ENCODE results near the gene SPOCK1.

The SPOCK1 gene

GRCh38 chr5:137254119-137255090 lies 244.7 kb downstream of the SPOCK1 start:
- H3K27ac ChIP-seq (ENCODE audit: low read depth, low read length), result no peak overlapping the region
- no peak overlapping the region for H3K4me3 ChIP-seq (ENCODE audit: low read depth in 1 of 2, low read length in 2 of 2)

GRCh38 chr5:137252512-137252911 lies 246.6 kb downstream of the SPOCK1 start:
- no peak overlapping the region for H3K27ac ChIP-seq (ENCODE audit: low read depth, low read length)

More at GRCh38 chr5:137254119-137255090, 244.7 kb downstream of the SPOCK1 start:
- H3K27me3 ChIP-seq (ENCODE audit: control insufficient read depth in 1 of 2, insufficient read depth in 2 of 2, low read length in 2 of 2), result no peaks in the 10 kb centered on the region
- H3K36me3 ChIP-seq (ENCODE audit: control insufficient read depth in 1 of 2, insufficient read depth in 2 of 2, low read length in 2 of 2), result no peaks in the 10 kb centered on the region
- H3K9ac ChIP-seq (ENCODE audit: low read depth in 1 of 2, low read length in 2 of 2), result no peak overlapping the region
- H3K9me3 ChIP-seq (ENCODE audit: control insufficient read depth in 1 of 2, low read length in 2 of 2), result no peaks in the 10 kb centered on the region
- H3K4me1 ChIP-seq (ENCODE audit: control insufficient read depth in 1 of 2, insufficient read depth in 2 of 2, low read length in 2 of 2), result no peaks in the 10 kb centered on the region

GRCh38 chr5:137250421-137250820 lies 248.7 kb downstream of the SPOCK1 start:
- Histone ChIP-seq H3K27ac (ENCODE audit: low read depth, low read length) (no peak overlapping the region), H3K9ac (ENCODE audit: low read depth in 1 of 2, low read length in 2 of 2) (no peak overlapping the region), H3K27me3 (ENCODE audit: control insufficient read depth in 1 of 2, insufficient read depth in 2 of 2, low read length in 2 of 2) (no peaks in the 10 kb centered on the region), H3K9me3 (ENCODE audit: control insufficient read depth in 1 of 2, low read length in 2 of 2) (no peaks in the 10 kb centered on the region), H3K4me1 (ENCODE audit: control insufficient read depth in 1 of 2, insufficient read depth in 2 of 2, low read length in 2 of 2) (no peaks in the 10 kb centered on the region), H3K4me3 (ENCODE audit: low read depth in 1 of 2, low read length in 2 of 2) (no peak overlapping the region), H3K36me3 (ENCODE audit: control insufficient read depth in 1 of 2, insufficient read depth in 2 of 2, low read length in 2 of 2) (no peaks in the 10 kb centered on the region)

More at GRCh38 chr5:137252512-137252911, 246.6 kb downstream of the SPOCK1 start:
- Histone ChIP-seq H3K4me3 (ENCODE audit: low read depth in 1 of 2, low read length in 2 of 2) (no peak overlapping the region), H3K4me1 (ENCODE audit: control insufficient read depth in 1 of 2, insufficient read depth in 2 of 2, low read length in 2 of 2) (no peaks in the 10 kb centered on the region), H3K9me3 (ENCODE audit: control insufficient read depth in 1 of 2, low read length in 2 of 2) (no peaks in the 10 kb centered on the region), H3K36me3 (ENCODE audit: control insufficient read depth in 1 of 2, insufficient read depth in 2 of 2, low read length in 2 of 2) (no peaks in the 10 kb centered on the region), H3K27me3 (ENCODE audit: control insufficient read depth in 1 of 2, insufficient read depth in 2 of 2, low read length in 2 of 2) (no peaks in the 10 kb centered on the region), H3K9ac (ENCODE audit: low read depth in 1 of 2, low read length in 2 of 2) (no peak overlapping the region)

- no peaks in the 10 kb centered on the region for H3K4me1 ChIP-seq (ENCODE audit: control insufficient read depth in 1 of 2, insufficient read depth in 2 of 2, low read length in 2 of 2)
- no peak overlapping the region for H3K27ac ChIP-seq (ENCODE audit: low read depth, low read length)
- H3K4me3 ChIP-seq (ENCODE audit: low read depth in 1 of 2, low read length in 2 of 2), result no peak overlapping the region
- H3K9me3 ChIP-seq (ENCODE audit: control insufficient read depth in 1 of 2, low read length in 2 of 2), result no peaks in the 10 kb centered on the region
- H3K27me3 ChIP-seq (ENCODE audit: control insufficient read depth in 1 of 2, insufficient read depth in 2 of 2, low read length in 2 of 2), result no peaks in the 10 kb centered on the region
- no peaks in the 10 kb centered on the region for H3K36me3 ChIP-seq (ENCODE audit: control insufficient read depth in 1 of 2, insufficient read depth in 2 of 2, low read length in 2 of 2)
- no peak overlapping the region for H3K9ac ChIP-seq (ENCODE audit: low read depth in 1 of 2, low read length in 2 of 2)
Observed at GRCh38 chr5:137248527-137248926, 250.6 kb downstream of the SPOCK1 start.

GRCh38 chr5:137245438-137245837 lies 253.7 kb downstream of the SPOCK1 start:
- no peaks in the 10 kb centered on the region for H3K36me3 ChIP-seq (ENCODE audit: control insufficient read depth in 1 of 2, insufficient read depth in 2 of 2, low read length in 2 of 2)
- no peaks in the 10 kb centered on the region for H3K9me3 ChIP-seq (ENCODE audit: control insufficient read depth in 1 of 2, low read length in 2 of 2)
- H3K27ac ChIP-seq (ENCODE audit: low read depth, low read length), result no peak overlapping the region
- H3K4me3 ChIP-seq (ENCODE audit: low read depth in 1 of 2, low read length in 2 of 2), result no peak overlapping the region
- H3K27me3 ChIP-seq (ENCODE audit: control insufficient read depth in 1 of 2, insufficient read depth in 2 of 2, low read length in 2 of 2), result no peaks in the 10 kb centered on the region
- no peak overlapping the region for H3K9ac ChIP-seq (ENCODE audit: low read depth in 1 of 2, low read length in 2 of 2)
- H3K4me1 ChIP-seq (ENCODE audit: control insufficient read depth in 1 of 2, insufficient read depth in 2 of 2, low read length in 2 of 2), result no peaks in the 10 kb centered on the region

- no peak overlapping the region for H3K9ac ChIP-seq (ENCODE audit: low read depth in 1 of 2, low read length in 2 of 2)
- H3K9me3 ChIP-seq (ENCODE audit: control insufficient read depth in 1 of 2, low read length in 2 of 2), result no peaks in the 10 kb centered on the region
- H3K27ac ChIP-seq (ENCODE audit: low read depth, low read length), result no peak overlapping the region
- H3K4me3 ChIP-seq (ENCODE audit: low read depth in 1 of 2, low read length in 2 of 2), result no peak overlapping the region
- H3K4me1 ChIP-seq (ENCODE audit: control insufficient read depth in 1 of 2, insufficient read depth in 2 of 2, low read length in 2 of 2), result no peaks in the 10 kb centered on the region
- H3K36me3 ChIP-seq (ENCODE audit: control insufficient read depth in 1 of 2, insufficient read depth in 2 of 2, low read length in 2 of 2), result no peaks in the 10 kb centered on the region
- no peaks in the 10 kb centered on the region for H3K27me3 ChIP-seq (ENCODE audit: control insufficient read depth in 1 of 2, insufficient read depth in 2 of 2, low read length in 2 of 2)
Observed at GRCh38 chr5:137240285-137240684, 258.8 kb downstream of the SPOCK1 start.

GRCh38 chr5:137236849-137237507 lies 262.1 kb downstream of the SPOCK1 start:
- Histone ChIP-seq H3K27me3 (ENCODE audit: control insufficient read depth in 1 of 2, insufficient read depth in 2 of 2, low read length in 2 of 2) (no peaks in the 10 kb centered on the region), H3K36me3 (ENCODE audit: control insufficient read depth in 1 of 2, insufficient read depth in 2 of 2, low read length in 2 of 2) (no peaks in the 10 kb centered on the region), H3K4me3 (ENCODE audit: low read depth in 1 of 2, low read length in 2 of 2) (no peak overlapping the region), H3K4me1 (ENCODE audit: control insufficient read depth in 1 of 2, insufficient read depth in 2 of 2, low read length in 2 of 2) (no peaks in the 10 kb centered on the region), H3K27ac (ENCODE audit: low read depth, low read length) (no peak overlapping the region), H3K9me3 (ENCODE audit: control insufficient read depth in 1 of 2, low read length in 2 of 2) (no peaks in the 10 kb centered on the region), H3K9ac (ENCODE audit: low read depth in 1 of 2, low read length in 2 of 2) (no peak overlapping the region)

GRCh38 chr5:137236252-137236651 lies 262.9 kb downstream of the SPOCK1 start:
- H3K4me1 ChIP-seq (ENCODE audit: control insufficient read depth in 1 of 2, insufficient read depth in 2 of 2, low read length in 2 of 2), result no peaks in the 10 kb centered on the region
- H3K9ac ChIP-seq (ENCODE audit: low read depth in 1 of 2, low read length in 2 of 2), result no peak overlapping the region
- H3K9me3 ChIP-seq (ENCODE audit: control insufficient read depth in 1 of 2, low read length in 2 of 2), result no peaks in the 10 kb centered on the region
- H3K36me3 ChIP-seq (ENCODE audit: control insufficient read depth in 1 of 2, insufficient read depth in 2 of 2, low read length in 2 of 2), result no peaks in the 10 kb centered on the region
- no peak overlapping the region for H3K4me3 ChIP-seq (ENCODE audit: low read depth in 1 of 2, low read length in 2 of 2)
- H3K27ac ChIP-seq (ENCODE audit: low read depth, low read length), result no peak overlapping the region
- H3K27me3 ChIP-seq (ENCODE audit: control insufficient read depth in 1 of 2, insufficient read depth in 2 of 2, low read length in 2 of 2), result no peaks in the 10 kb centered on the region

- no peaks in the 10 kb centered on the region for H3K4me1 ChIP-seq (ENCODE audit: control insufficient read depth in 1 of 2, insufficient read depth in 2 of 2, low read length in 2 of 2)
- H3K36me3 ChIP-seq (ENCODE audit: control insufficient read depth in 1 of 2, insufficient read depth in 2 of 2, low read length in 2 of 2), result no peaks in the 10 kb centered on the region
- H3K9me3 ChIP-seq (ENCODE audit: control insufficient read depth in 1 of 2, low read length in 2 of 2), result no peaks in the 10 kb centered on the region
- H3K27ac ChIP-seq (ENCODE audit: low read depth, low read length), result no peak overlapping the region
- H3K9ac ChIP-seq (ENCODE audit: low read depth in 1 of 2, low read length in 2 of 2), result no peak overlapping the region
- no peak overlapping the region for H3K4me3 ChIP-seq (ENCODE audit: low read depth in 1 of 2, low read length in 2 of 2)
- no peaks in the 10 kb centered on the region for H3K27me3 ChIP-seq (ENCODE audit: control insufficient read depth in 1 of 2, insufficient read depth in 2 of 2, low read length in 2 of 2)
Observed at GRCh38 chr5:137234973-137235943, 263.9 kb downstream of the SPOCK1 start.

All from duodenal mucosa (tissue), 2 donors.